GM23338 (cell line): ENCODE measurements around the gene SRPK1.

Source experiments
- CREB1 ChIP-seq: fragments of 250-450 bp; sonication (Bioruptor Pico); IDR thresholded peaks from 2 replicates; pipeline ENCODE4 v1.5.0; 2020; ENCODE audit warnings: low read depth, mild to moderate bottlenecking, moderate library complexity
- CTCF ChIP-seq, 2 experiments: fragments of 200-600 bp in 1 of 2; sonication (generic) in 1 of 2; conservative IDR thresholded peaks; 2 replicates each; pipeline versions ENCODE4 v1.5.1 to v1.6.1; 2016 to 2017; ENCODE audit warnings: antibody characterized with exemption in 2 of 2, low read depth in 2 of 2, mild to moderate bottlenecking in 2 of 2, moderate library complexity in 1 of 2
- ETS1 ChIP-seq: IDR thresholded peaks from 2 replicates; pipeline ENCODE4 v1.6.1; 2016; ENCODE audit warnings: antibody characterized with exemption
- EZH2 ChIP-seq: fragments of 200-600 bp; sonication (generic); IDR thresholded peaks from one replicate; pipeline ENCODE4 v1.8.0; 2017; ENCODE audit warnings: antibody characterized with exemption, mild to moderate bottlenecking, low read depth; ENCODE audit not compliant: unreplicated experiment
- EZH2phosphoT487 ChIP-seq: fragments of 200-600 bp; sonication (generic); IDR thresholded peaks from one replicate; pipeline ENCODE4 v1.8.1; 2018; ENCODE audit warnings: antibody characterized with exemption; ENCODE audit not compliant: unreplicated experiment
- JUNB ChIP-seq: IDR thresholded peaks from one replicate; pipeline ENCODE4 v1.6.1; 2016; ENCODE audit warnings: antibody characterized with exemption; ENCODE audit not compliant: unreplicated experiment
- POLR2AphosphoS5 ChIP-seq: IDR thresholded peaks from 2 replicates; pipeline ENCODE4 v1.6.1; 2016; ENCODE audit warnings: antibody characterized with exemption, low read depth
- REST ChIP-seq: IDR thresholded peaks from one replicate; pipeline ENCODE4 v1.6.1; 2018; ENCODE audit warnings: antibody characterized with exemption; ENCODE audit not compliant: unreplicated experiment
- ZNF331 ChIP-seq: fragments of 250-450 bp; sonication (Bioruptor Pico); IDR thresholded peaks from 2 replicates; pipeline ENCODE4 v1.5.0; 2020; ENCODE audit warnings: low read depth, mild to moderate bottlenecking, moderate library complexity
- ZNF462 ChIP-seq: fragments of 250-450 bp; sonication (Bioruptor Pico); IDR thresholded peaks from 2 replicates; pipeline ENCODE4 v1.5.0; 2020; ENCODE audit warnings: mild to moderate bottlenecking, moderate library complexity

- TF ChIP-seq CTCF (conservative IDR thresholded peaks at IDR 0.05; ENCODE audit: low read depth in 2 of 2) = no peak
- TF ChIP-seq EZH2 = no peak
- no peak for TF ChIP-seq EZH2phosphoT487
- TF ChIP-seq CREB1 (CRISPR knock-in tag) = no peak
- no peak for TF ChIP-seq POLR2AphosphoS5
- no peak for TF ChIP-seq REST
- TF ChIP-seq ZNF462 (CRISPR knock-in tag) = no peak
- TF ChIP-seq ETS1 = no peak
- TF ChIP-seq JUNB = no peak
- TF ChIP-seq ZNF331 (CRISPR knock-in tag) = no peak
Measured at GRCh38 chr6:35943390-35943789, 22.5 kb upstream of the SRPK1 start.
